AG10803 (cell line): ENCODE measurements around the gene BCAS3.

Experiments
- DNase-seq: peaks from one replicate; pipeline ENCODE4 v3.0.0; 2010; ENCODE audit warnings: low read depth
- H3K4me3 ChIP-seq: 2 replicates; pipeline ENCODE4 v1.5.1; 2011; ENCODE audit warnings: mild to moderate bottlenecking, low read length, control low read depth
- CTCF ChIP-seq: conservative IDR thresholded peaks from 2 replicates; pipeline ENCODE4 v1.5.1; 2011; ENCODE audit warnings: mild to moderate bottlenecking, low read length, control low read depth, inconsistent platforms

The BCAS3 gene

GRCh38 chr17:60905709-60906108 is 228.1 kb downstream of the BCAS3 start:
- H3K4me3 ChIP-seq: no peak overlapping the region
- no peak for TF ChIP-seq CTCF
- no peak for DNase-seq

- no peak overlapping the region for H3K4me3 ChIP-seq
- DNase-seq: no peak
- no peak for TF ChIP-seq CTCF
Measured at GRCh38 chr17:60908324-60908723, 230.7 kb downstream of the BCAS3 start.

- DNase-seq: no peak
- H3K4me3 ChIP-seq: no peak overlapping the region
- no peak for TF ChIP-seq CTCF
Measured at GRCh38 chr17:60909405-60909804, 231.8 kb downstream of the BCAS3 start.

GRCh38 chr17:60910415-60910814 is 232.8 kb downstream of the BCAS3 start:
- H3K4me3 ChIP-seq: no peak overlapping the region
- no peak for TF ChIP-seq CTCF
- no peak for DNase-seq

GRCh38 chr17:60914078-60914477 is 236.4 kb downstream of the BCAS3 start:
- H3K4me3 ChIP-seq: no peak overlapping the region
- TF ChIP-seq CTCF: no peak
- no peak for DNase-seq

GRCh38 chr17:60916043-60916442 is 238.4 kb downstream of the BCAS3 start:
- DNase-seq: no peak
- no peak overlapping the region for H3K4me3 ChIP-seq
- TF ChIP-seq CTCF: no peak

GRCh38 chr17:60920107-60920506 is 242.5 kb downstream of the BCAS3 start:
- no peak for DNase-seq
- no peak for TF ChIP-seq CTCF
- H3K4me3 ChIP-seq: no peak overlapping the region
